GM18507 (cell line): ENCODE data around the gene COL1A1.

Experiments
- DNase-seq: peaks from one replicate; pipeline ENCODE4 v3.0.0; 2011; ENCODE audit warnings: low read depth; ENCODE audit not compliant: insufficient read length; ENCODE audit errors: extremely low spot score
- FAIRE-seq: peaks from 2 replicates; lab custom pipeline; 2011; peaks lifted over from hg19 to GRCh38; lab: Jason Lieb, UNC

Gene COL1A1

DNA sequence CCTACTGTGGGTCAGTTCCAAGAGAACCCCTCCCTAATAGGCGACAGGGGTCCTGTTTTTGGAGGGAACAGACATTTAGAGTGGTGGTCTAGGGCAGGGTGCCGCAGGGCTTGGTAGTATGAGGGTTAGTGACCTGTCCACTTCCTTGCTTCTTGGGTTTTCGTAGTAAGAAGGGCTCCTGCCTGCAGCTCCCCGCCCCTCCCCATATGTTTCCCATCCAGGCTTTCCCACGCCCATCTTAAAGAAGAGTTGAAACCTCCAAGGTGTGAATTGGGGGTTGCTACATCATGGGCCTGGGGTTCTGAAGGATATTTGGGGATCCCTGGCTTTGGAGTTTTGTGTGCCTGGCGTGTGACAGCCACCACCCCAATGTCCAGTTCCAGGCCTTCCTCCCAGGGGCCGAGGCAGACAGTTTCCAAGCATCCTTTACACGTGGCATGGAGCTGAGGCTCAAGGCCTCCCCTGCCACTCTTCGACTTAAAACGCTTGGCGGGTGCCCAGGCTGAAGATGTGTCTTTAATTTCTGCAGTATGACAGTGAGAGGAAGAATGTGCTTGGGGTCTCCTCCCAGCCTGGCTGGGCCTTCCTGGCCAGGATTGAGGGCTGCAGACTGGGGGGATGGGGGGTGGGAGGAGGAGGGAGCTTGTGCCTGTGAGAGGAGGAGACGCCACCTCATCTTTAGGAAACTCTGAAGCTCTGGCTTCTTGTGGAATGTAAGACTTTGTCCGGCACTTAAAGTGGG is 2.3 kb upstream of the COL1A1 start:
- DNase-seq (no peak), FAIRE-seq (no peak)

DNA sequence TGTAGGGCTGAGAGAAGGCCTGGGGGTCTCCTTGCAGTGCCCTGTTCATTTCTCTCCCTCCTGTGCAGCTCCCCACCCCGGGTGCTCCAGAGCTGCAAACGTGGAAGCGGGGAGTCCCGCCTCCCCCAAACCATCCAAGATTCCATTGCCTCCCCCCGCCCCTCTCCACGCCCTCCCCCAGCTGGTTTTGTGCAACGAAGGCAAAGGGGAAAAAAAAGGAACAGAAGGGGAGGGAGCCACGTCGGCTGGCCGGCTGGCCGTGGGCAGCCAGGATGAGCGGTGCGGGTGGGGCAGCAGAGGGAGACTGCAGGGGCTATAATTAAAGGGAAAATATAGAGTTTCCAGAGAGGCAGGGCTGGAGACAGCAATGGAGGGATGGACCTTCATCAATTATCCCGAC is 1.7 kb upstream of the COL1A1 start:
- no peak for FAIRE-seq
- DNase-seq, result no peak

DNA sequence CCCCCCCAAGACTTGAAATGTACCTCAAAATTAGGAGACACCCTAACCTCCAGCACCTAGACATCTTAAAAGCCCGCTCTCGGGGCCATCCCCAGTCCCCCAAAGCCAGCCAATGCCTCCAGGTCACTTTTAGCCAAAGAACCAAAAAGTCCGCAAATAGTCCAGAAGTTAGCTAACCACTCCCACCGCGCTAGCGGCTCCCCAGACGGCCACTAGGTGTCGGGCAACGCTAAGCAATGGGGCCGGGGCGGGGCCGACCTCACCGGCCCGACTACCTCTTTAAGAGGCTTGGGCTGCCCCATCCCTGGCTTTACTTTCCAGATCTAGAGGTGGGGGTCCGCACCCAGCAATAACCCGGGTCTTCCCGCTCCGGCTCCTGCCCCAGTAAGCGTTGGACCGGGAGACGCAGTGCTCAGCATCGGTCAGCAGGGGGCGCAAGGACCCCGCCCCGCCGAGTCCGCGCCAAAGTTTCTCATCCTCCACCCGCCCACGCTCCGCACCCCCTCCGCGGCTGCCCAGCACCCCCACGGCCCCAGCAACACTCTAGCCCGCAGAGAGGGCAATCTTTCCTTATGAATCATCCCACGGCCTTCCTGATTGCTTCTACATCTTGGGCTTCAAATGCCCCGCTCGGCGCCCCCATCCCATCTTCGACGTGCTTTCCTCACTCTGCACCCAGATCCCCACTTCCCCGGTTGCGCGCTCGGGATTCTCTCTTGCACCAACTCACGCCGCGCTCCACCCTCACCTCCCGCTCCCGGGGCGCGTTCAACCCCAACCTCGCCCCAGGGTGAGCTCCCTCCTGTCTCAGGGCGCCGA is 765 bp downstream of the COL1A1 start:
- FAIRE-seq (peak; percentile 78), DNase-seq (peak; percentile 87)

DNA sequence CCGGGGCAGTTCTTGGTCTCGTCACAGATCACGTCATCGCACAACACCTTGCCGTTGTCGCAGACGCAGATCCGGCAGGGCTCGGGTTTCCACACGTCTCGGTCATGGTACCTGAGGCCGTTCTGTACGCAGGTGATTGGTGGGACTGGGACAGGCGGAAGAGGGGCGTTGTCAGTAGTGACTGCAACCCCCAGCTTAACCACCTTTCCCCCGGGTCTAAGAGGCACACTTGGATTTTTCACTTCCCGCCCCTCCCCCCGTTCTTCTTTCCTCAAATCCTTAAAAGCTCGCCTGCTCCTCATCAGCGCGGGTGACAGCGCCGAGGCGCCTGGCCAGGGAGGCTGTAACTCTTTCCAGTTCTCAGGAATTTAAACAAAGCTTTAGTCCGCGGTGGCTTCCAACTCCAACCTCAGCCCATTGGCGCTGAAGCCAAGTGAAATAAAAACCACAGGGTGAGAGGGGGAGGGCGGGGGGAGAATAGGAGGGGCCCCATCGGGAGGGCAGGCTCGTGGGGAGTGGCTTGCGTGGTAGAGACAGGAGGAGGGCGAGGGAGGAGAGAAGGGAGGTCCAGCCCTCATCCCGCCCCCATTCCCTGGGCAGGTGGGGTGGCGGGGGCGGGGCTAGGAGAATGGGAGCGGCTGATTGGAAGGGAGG is 1.5 kb downstream of the COL1A1 start:
- DNase-seq, result no peak
- FAIRE-seq, result peak; percentile 51

DNA sequence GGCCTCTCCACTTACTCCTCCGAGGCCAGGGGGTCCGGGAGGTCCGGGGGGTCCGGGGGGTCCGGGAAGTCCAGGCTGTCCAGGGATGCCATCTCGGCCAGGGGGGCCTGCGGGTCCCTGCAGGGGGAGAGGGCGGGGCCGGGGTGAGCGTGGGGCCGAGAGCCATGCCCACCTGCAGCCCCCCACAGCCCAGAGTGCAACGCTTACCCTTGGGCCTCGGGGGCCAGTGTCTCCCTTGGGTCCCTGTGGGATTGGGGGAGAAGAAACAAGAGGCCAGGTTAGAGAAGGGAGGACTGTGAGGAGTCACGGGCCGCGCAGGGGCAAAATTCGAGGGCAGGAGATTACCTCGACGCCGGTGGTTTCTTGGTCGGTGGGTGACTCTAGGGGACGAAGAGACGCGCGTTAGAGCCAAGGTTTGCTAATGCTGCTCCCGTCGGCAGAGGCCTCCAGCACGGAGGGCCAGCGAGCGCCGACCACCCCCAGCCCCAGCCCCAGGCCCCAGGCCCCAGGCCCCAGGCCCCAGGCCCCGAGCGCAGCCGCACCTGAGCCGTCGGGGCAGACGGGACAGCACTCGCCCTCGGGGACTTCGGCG is 2.1 kb downstream of the COL1A1 start:
- FAIRE-seq (no peak), DNase-seq (no peak)

DNA sequence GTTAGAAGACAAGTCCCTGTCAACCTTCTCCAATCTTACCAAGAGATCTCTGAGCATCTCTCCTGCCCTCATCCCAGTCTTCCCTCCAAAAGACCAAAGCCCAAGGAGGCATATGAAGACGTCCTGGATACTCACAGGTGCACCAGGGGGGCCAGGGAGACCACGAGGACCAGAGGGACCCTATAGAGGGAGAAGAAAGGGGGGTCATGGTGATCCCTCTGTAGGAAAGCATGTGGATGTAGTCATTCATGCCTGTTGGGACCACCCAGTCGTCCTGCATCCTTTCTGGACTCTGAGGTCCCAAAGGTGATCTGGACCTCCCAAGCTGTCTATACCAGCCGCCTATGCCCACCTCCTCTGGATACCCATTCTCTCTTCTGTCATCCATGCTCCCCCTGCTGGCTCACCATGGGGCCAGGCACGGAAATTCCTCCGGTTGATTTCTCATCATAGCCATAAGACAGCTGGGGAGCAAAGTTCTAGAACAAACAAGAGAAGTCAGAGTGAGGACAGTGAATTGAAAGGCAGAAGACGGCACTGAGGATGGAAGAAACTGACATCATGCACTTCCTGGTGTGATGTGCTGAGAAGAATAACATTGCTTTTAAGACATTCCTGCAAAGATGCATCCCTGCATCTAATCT is 3.3 kb downstream of the COL1A1 start:
- peak; percentile 91 for FAIRE-seq
- no peak for DNase-seq

DNA sequence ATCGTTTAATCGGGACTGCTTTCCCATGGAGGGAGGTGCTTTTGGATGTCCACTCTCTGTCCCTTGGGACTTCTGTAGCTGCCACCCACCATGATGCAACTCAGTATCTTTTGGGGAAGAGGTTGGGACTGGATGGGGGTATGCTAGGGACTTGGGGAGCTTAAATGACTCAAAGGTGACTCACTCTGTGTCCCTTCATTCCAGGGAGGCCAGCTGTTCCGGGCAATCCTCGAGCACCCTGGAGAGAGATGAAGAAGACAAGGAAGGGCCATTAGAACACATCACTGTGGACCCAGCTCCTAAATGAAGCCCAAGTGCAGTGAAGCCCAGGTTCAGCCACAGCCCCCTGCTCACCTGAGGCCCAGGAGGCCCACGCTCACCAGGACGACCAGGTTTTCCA is 4.6 kb downstream of the COL1A1 start:
- FAIRE-seq, result no peak

DNA sequence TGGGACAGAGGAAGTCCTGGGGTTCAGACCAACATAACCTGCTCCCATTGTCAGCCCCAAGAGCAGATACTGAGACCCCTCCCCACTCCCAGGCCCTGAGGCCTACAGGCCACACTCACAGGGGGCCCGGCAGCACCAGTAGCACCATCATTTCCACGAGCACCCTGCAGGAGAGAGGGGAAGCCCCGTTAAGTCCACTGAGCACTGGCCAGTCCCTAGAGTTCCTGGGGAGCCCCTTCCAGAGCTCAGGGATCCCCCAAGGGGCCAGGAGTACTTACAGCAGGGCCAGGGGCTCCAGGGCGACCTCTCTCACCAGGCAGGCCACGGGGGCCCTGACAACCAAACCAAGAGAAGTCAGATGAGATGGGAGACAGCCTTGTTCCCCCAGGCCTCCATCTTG is 5.4 kb downstream of the COL1A1 start:
- FAIRE-seq, result no peak
- no peak for DNase-seq

More for the DNA sequence above, 4.6 kb downstream of the COL1A1 start:
- no peak for DNase-seq

DNA sequence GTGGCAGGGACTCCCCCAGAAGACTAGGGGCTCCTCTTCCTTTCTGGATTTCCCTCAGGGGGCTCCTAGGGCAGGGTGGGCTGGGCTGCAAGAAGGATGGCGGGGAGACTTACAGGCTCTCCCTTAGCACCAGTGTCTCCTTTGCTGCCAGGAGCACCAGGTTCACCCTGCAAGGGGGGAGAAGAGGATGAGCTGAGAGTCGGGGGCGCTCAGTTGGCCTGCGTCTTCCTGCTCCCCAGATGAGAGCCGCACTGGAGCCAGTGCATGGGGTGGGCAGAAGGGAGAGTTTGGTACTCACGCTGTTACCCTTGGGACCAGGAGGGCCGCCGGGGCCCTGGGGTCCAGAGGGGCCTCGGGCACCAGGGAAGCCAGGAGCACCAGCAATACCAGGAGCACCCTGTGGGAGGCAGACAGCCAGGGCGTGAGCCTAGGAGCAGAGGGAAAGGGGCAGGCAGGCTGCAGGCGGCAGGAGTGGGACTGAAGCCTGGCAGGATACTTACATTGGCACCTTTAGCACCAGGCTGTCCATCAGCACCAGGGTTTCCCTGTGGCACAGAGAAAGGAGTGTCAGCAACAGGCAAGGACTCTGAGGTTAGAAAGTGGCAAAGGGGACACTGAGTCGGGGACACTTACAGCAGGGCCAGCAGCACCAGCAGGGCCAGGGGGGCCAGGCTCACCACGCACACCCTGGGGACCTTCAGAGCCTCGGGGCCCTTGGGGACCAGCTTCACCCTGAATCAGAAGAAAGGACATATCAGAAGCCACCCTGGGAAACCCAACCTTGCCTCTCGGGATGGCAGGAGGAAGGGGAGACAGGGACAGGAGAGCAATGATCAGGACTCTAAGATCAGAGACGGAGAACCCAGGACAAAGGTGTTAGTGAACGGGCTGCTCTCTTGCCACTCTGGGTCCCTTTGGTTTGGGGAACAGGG is 6.2 kb downstream of the COL1A1 start:
- no peak for DNase-seq
- FAIRE-seq, result no peak

DNA sequence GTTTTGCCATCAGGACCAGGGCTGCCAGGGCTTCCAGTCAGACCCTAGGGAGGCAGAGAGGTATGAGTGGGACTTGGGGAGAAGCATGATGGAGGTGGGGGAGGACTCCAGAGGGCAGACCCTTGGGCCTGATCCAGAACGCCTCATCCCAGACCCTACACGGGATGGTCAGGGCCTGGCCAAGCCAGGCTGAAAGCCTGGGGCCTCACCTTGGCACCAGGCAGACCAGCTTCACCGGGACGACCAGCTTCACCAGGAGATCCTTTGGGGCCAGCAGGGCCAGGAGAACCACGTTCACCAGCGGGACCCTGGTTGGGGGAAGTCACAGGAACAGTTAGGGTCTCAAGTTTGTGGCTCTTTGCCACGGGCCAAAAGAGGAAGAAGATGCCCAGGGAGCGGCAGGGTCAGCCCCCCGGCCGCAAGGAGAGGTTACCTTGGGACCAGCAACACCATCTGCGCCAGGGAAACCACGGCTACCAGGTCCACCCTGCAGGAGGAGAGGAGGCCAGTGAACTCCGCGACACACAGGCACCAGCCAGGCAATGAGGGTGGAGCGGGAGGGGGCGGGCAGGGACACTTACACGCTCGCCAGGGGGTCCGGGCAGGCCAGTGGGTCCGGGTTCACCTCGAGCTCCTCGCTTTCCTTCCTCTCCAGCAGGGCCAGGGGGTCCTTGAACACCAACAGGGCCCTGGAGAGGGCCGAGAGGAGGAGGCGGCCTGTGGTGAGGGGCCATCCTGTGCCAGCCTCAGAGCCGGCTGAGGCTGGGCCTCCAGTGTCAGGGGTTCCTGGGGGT is 7.1 kb downstream of the COL1A1 start:
- DNase-seq (no peak), FAIRE-seq (no peak)

DNA sequence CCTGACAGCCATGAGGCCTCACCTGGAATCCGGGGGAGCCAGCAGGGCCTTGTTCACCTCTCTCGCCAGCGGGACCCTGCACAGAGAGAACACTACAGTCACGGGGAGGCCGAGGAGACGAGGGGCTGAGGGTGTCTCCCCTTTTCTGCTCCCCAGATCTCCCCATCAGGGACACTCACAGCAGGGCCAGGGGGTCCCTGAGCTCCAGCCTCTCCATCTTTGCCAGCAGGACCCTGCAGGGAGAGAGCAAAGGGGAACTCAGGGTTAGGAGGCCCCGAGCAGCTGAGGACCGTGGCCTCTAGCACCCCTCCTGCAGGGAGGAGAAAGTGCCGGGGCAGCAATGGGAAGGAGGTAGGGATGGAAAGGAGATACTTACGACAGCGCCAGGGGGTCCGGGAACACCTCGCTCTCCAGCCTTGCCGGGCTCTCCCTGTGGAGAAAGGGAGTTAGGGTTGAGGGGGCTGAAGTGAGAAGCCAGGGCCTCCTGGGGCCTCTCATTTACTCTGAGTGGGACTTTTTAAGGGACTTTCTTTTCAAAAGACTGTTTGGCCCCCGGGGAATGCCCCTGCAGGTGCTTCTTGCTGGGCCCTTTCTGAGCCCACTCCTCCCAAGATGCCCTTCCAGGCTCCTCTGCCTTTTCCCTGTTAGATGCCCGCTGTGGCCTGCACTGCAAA is 8.7 kb downstream of the COL1A1 start:
- DNase-seq (no peak), FAIRE-seq (no peak)

DNA sequence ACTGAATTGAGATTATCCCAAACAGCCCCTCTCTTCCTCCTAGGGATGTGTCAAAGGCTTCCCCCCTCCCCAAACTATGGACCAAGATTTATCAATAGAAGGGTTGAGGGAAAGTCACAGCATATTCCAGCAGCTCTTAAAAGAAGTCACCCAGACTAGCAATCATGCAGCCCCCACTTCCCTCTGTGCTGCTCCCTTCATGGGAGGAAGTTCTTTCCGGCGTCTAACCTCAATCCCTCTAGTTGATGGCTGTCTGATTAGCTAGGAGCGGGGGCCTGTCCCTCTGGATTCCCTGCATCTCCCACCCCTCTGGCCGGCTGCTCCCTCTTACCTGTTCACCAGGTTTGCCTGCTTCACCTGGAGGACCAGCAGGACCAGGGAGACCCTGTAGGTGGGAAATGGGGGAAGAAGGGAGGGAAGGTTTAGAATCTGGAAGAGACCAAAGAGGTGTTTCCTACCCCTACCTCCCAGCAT is 9.2 kb downstream of the COL1A1 start:
- DNase-seq (no peak), FAIRE-seq (no peak)

DNA sequence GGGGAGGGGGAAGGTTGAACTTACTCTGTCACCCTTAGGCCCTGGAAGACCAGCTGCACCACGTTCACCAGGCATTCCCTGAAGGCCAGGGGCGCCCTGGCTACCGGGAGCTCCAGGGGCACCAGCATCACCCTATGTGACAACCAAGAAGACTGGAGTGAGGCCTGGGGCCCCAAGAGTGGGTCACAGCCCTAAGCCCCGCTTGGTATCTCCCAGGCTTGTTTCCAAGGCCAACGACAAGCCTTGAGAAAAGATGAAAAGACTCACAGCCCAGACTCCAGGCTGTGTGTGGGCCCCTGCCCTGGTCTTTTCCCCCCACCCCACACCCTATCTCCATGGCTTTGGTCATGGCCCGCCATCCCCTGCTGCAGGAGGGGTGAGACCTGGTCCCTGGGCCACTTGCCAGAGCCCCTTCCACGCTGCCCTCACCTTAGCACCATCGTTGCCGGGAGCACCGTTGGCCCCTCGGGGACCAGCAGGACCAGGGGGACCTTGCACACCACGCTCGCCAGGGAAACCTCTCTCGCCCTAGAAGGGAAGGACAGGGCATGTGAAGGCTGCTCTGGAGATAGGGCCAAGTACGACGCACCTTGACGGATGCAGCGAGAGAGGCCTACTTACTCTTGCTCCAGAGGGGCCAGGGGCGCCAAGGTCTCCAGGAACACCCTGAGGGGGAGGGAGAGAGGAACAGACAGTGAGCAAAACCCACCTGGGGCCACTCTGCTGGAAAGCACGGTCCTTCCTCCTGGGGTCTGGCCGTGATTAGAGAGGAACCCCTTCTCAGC is 9.9 kb downstream of the COL1A1 start:
- FAIRE-seq, result no peak
- DNase-seq, result no peak

DNA sequence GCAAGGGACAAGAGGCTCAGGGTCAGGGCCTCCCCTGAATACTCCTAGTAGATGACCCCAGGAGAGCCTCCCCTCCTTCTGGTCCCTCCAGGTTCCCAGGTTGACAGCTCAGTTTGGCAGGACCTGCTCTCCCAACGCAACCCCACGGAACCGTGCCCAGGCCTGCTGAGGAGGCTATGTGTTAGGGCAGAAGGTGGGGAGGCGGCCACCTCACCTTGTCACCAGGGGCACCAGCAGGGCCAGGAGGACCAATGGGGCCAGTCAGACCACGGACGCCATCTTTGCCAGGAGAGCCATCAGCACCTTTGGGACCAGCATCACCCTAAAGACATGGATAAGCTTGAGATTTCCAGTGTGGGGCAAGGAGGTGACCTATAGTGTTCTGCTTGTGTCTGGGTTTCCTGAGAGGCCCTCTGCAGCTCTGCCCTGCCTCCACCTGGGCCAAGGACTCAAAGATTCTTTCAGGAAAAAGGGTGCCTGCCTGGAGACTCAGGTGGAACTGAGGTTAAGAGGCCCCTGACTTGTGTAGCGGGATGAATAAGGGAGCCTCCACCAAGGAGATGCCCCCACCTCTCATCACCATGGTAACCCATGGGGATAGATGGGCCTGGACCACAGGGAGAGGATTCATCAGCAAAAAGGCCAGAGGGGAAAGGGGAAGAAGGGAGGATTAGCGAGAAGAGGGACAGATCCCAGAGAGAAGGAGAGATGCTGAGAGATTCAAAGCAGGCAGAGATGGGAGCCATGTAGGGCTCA is 10.7 kb downstream of the COL1A1 start:
- FAIRE-seq, result no peak

DNA sequence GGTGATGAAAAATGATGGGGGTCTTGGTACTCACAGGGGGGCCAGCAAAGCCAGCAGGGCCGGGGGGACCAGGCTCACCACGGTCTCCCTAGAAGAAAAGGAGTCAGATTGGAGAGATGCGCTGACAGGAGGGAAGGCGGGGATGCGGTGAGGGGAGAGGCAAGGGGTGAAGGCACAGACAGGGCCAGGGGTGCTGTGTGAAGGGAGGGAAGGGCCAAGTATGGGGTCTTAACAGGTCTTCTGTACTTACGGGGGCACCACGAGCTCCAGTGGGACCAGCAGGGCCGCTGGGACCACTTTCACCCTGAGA is 11.2 kb downstream of the COL1A1 start:
- DNase-seq (no peak), FAIRE-seq (no peak)

More for the DNA sequence above, 10.7 kb downstream of the COL1A1 start:
- DNase-seq, result no peak
